ENCODE results near the gene SNX22.

The SNX22 gene

DNA sequence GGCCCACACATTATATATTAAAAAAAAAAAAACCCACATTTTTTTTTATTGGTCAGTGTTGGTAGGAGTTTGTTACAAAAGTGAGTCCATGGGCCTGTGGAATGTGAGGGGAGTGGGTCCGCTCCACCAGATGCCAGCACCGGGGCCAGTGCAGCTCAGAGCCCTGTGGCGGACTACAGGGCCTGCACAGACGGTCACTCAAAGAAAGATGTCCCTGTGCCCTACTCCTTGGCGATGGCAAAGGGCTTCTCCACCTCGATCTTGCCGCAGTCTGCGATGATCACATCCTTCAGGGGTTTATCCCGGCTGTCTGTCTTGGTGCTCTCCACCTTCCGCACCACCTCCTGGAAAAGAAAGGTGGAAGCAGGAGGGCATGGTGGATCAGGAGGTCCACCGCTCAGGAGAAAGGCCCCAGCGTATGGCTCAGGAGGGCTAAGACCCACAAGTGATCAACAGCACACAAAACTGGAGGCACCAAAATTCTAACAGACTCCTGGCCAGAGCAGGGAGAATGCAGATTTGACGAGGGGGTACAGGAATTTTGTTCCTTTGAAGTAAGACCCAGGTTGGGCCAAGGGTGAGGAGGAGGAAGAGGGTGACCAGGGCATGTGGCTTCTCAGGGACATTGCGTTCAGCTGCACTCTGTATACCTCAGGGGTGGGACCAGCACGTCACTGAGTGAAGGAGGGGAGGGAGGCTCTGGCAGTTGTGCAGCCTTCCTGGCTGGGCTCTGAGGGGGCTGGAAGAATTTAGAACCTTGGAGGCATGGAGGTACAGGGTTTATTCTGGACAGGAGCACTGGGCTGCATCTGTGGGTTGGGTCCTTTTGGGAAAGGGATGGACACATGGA lies 4.5 kb downstream of the SNX22 start:
- no peak for DNase-seq (ENCODE audit: low read depth in 2 of 2, low spot score in 1 of 2)

DNA sequence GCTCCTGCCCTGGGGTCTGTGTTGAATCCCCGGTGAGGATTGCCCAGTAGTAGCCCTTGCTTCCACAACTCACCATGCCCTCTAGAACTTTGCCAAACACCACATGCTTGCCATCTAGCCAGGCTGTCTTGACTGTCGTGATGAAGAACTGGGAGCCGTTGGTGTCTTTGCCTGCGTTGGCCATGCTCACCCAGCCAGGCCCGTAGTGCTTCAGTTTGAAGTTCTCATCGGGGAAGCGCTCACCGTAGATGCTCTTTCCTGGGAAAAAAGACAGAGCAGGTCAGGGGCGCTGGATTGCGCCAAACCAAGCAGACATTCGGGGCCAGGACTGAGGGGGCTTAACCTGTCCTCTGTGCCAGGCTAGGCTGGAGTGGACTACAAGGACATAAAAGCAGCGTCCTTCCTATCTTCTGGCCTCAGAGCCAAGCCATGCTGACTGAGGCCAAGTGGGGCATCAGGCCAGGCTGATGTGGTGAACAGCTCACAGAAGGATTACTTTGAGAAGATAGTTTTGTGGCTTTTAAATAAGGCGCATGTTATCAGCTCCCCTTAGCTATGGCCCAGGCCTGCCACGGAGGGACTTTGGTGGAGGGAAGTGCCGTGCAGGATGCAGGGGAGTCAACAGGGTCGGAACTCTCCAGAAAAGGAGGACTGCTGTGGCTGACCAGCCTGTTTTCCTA lies 5.3 kb downstream of the SNX22 start:
- DNase-seq (ENCODE audit: low read depth in 2 of 2, low spot score in 1 of 2) = no peak

DNA sequence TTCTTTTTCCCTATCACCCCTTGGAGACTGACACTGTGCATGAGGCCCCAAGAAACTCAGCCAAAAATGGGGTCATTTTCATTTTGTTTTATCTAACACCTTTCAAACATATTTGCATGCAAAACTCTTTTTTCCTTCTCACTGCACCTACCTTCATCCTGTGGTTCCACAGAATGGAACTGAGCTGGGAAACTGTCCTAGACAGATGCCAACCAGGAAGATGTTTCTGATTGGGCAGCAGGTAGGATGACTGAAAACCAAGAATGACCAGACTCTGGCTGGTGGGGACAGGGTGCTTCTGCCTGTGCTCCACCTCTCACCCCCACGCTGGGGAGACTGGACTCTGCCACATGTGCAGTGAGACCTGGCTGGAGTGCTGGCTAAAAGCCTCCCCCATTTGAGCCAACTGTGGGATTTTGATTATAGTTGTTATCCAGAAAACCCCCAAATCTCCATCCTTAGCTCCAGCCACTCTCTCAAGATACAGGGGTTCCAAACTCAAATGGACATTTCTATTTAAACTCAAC lies 6.1 kb downstream of the SNX22 start:
- DNase-seq (ENCODE audit: low read depth in 2 of 2, low spot score in 1 of 2) = no peak

DNA sequence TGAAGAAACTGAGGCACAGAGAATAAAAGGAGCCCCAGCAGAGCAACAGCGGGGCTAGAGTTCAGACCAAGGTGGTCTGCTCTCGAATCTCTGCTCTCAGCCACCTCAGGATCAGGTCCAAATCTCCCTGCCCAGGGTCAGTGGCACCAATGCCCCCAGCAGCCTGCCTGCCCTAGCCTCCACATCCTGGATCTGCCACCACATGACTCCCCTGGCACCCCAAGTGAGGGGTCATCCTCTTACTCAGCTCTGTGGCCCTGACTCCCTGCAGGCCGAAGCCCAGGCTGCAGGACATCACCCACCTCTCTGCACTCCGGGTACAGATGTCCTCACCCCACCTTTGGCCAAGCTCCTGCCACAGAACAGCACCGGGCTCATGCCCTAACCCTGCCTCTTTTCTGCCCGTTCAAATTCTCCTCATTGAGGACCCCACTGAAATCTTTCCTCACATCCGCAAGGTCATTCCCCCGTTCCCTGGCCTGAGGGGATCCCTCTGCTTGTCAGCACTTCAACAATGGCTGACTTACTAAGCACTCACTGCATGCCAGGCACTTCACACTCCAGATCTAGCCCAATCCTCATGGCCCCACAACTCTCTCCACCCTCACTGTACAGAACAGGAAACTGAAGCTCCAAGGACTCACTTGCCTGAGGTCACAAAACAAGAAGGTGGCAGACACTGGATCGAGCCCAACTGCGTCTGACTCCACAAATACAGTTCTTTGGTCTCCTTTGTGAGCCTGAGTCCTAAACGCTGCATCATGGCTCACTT lies 7.0 kb downstream of the SNX22 start:
- no peak for DNase-seq (ENCODE audit: low read depth in 2 of 2, low spot score in 1 of 2)

DNA sequence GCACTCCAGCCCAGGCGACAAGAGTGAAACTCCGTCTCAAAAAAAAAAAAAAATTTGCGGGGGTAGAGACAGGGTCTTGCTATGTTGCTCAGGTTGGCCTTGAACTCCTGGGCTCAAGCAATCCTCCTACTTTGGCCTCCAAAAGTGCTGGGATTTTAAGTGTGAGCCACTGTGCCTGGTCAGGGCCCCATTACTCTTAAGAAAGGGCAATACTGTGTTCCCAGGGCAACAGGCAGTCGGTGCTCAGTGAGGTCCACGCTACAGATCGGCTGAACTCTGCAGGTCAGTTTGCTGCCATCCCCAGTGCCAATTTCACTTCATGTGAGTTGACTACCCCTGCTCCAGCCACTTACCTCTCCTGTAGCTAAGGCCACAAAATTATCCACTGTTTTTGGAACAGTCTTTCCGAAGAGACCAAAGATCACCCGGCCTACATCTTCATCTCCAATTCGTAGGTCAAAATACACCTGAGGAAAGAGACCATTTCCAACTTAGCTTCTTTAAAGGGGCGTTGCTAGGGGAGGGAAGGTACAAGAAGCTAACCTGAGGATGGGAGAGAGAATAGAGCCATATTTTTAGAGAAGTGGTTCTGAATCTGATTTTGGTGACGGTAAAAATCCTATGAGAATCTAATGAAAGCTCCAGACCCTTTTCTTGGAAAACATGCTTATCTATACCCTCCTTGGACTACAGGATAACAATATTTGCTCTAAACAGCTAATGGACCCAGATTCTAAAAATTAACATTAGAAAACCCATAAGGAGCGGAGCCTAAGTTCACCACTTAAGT lies 10.4 kb downstream of the SNX22 start:
- no peak for DNase-seq (ENCODE audit: low read depth in 2 of 2, low spot score in 1 of 2)

DNA sequence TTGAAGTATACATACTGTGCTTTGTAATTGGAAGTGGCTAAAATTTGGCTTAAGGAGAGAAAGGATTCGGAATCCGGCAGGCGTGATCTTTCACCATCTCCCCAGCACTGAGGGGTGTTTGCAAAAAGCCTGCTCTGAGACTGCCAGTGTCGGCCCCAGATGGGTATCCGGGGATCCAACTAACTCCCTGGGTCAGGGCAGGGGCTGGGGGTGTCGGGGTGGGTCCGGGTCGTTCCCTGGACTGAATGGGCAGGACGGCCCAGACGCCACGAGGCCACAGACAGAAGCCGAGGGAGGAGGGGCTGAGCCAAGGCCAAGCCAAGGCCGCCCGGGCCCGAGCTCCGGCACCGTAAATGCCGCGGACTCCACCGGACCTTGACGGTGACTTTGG lies 10.9 kb downstream of the SNX22 start:
- no peak for DNase-seq (ENCODE audit: low read depth in 2 of 2, low spot score in 1 of 2)

DNA sequence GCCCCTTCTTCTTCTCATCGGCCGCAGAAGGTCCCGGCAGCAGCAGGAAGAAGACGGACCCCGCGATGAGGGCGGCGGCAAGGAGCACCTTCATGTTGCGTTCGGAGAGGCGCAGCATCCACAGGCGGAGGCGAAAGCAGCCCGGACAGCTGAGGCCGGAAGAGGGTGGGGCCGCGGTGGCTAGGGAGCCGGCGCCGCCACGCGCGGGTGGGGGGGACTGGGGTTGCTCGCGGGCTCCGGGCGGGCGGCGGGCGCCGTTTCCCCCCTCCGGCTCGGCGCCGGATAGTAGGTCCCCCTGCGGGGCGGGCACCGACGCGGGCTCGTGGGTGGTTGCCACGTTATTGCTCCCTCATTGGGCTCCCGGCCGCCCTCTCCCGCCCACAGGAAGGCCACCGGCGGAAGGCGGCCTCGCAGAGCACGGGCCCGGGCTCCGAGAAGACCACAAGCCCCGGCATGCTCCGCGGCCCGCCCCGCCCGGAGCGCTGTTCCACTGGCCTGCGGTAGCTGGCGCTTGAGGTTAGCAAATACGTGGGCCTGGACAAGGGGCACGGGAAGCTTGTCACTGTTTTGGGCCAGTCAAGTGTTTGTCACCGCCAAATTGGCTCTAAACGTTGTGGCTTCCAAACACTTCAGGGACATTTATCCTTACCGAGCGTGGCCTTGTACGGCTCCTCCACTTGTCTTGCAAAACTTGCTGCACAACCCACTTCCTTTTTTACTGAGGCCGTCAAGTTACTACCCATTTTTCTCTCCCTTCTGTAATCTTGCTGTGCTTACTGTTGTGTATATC lies 11.5 kb downstream of the SNX22 start, which contains the start of gene PPIB:
TSS of gene PPIB (minus strand) at position 154 of the 790 bp plus-strand sequence. CDS start at position 118, 36 bp downstream.
- DNase-seq (ENCODE audit: low read depth in 2 of 2, low spot score in 1 of 2) = peak; percentile 90

DNA sequence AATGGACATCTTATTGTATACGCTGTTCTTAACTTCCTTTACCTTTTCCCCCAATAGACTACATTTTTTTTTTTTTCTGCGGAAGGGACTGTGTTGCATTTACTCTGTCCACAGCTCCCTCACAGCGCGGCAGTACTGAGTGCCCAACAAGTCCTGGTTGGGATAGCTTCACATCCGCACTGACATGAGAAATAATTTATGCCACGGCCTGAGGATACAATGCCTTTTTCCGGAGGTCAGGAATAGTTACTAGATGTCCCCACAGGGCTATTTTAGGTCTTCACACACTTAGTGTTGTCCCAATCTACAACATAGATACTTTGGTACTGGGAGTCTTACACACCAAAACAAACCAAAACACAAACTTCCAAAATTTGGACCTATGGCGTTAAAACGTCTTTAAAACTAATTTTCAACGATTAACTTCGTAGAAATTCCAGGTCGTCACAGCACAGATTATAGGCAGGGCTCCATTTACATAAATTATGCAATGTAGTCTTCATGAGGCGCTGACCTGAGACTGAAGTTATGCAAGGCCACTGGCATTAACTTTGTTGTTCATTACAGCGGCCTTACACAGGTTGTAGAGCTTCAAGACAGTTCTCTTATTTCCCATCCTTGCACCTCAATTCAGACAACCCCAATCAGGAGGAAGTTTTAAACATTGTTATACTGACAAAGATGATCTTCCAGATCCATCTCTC lies 12.3 kb downstream of the SNX22 start:
- DNase-seq (ENCODE audit: low read depth in 2 of 2, low spot score in 1 of 2) = no peak

DNA sequence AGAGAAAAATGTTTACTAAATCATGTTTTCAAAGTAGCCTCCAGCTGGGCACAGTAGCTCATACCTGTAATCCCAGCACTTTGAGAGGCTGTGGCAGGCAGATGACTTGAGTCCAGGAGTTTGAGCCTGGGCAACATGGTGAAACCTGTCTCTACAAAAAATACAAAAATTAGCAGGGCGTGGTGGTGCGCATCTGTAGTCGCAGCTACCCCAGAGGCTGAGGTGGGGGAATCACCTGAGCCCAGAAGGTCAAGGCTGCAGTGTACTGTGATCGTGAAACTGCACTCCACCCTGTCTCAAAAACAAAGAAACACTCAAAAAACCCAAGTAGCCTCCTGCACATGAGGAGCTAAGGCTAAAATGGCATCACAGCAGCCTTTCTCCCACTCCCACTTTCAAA lies 12.9 kb downstream of the SNX22 start:
- DNase-seq (ENCODE audit: low read depth in 2 of 2, low spot score in 1 of 2) = no peak

DNA sequence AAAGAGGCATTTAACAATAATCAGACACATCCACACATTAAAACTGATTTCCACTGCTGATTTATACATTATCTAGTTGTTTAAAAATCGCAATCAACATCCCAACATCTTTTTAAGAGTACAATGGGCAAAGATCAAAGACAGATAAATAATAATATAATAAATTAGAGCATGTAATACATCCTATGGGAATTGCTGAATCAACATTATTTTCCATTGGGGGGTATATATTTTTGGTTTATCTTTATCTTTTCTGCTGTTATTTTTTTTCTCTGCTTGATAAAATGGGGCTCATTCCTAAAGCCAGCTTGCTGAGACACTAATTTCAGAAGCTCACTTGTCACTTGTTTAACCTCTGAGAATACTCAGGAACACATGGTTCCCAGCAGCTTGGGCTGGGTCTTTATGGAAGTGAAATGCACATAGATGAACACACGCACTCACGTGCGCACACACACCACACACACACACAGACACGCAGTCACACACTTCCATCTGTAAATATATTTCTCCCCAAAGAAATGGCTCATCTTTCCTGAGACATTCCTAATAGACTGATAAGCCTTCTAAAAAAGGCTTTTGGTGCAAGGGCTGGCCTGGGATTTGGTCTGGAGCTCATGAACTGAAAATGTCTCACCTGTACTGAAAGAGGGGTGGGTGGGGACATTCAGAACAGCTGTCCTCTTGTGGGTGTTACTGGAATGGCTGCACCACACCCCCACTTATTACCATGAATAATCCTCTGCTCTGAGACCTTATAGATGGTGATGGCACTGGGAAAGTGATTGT lies 14.8 kb downstream of the SNX22 start:
- no peak for DNase-seq (ENCODE audit: low read depth in 2 of 2, low spot score in 1 of 2)

DNA sequence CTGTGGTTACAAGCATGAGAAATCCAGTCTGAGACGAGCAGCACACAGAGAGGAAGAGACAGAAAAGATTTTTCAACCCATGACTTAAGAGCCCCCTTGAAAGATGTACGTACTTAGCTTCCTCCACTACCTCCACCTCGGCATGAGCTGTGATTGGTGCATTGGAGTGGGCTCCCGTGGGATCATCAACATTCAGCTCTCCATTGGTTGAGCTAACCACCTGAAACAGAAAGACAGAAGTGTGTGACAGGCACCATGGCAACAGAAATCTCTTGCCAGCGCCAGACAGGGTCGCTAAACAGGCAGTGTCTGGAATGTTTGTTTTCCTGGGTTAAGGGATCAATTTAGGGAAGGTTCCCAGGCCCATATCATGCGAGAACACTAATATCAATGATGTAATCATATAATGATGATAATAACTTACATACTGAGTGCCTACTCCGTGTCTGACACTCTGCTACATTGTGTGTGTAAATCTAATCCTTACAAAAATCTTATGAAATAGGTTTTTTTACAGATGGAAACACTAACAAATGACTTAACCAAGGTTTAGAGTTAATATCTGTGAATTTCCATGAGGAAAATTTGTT lies 28.8 kb downstream of the SNX22 start:
- DNase-seq (ENCODE audit: low read depth in 2 of 2, low spot score in 1 of 2) = no peak

DNA sequence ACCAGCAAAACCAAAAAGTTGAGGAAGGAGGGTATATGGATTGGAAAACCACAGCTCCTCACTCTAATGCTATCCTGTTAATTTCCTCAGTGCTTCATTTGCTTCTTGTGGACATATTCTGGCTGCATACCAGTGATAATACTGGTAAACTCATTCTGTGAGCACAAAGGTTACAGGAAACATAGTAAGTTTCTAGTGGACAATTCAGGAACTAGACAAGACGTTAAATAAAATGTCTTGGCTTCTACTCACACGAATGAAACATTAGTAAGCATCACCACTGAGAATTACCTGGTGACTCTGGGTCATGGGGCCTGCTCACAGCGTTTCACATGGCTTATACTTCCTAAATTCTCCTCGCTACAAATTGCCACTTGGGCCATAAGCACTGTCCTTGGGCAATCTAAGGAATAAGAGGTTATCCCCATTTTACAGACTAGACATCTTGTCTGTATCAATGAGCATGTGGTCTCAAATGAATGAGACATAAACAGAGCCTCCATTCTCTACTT lies 31.4 kb downstream of the SNX22 start:
- DNase-seq (ENCODE audit: low read depth in 2 of 2, low spot score in 1 of 2) = no peak

DNA sequence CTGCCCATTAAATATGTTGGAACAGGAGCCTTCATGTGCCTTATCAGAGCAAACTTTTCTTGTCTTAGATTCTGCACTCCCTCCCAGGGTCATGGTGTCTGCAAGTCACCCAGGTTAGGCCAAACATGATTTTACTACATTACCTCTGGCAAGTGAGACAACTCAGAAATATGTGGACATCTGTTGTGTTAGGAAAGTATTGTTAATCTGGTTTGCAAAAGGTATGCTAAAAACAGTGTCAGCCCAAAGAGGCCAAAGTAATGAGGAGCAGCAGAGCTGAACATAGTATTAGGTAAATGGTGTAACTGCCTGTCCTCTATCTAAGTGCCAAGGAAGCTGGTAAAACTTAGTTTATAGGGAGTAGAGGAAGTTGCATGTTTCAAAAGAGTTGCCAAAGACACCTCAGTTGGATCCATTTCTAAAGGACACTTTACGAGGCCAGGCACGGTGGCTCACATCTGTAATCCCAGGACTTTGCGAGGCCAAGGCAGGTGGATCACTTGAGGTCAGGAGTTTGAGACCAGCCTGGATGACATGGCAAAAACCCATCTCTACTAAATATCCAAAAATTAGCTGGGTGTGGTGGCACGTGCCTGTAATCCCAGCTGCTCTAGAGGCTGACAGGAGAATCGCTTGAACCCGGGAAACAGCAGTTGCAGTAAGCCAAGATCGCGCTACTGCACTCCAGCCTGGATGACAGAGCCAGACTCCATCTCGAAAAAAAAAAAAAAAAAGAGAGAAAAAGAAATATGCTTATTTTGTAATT lies 33.8 kb downstream of the SNX22 start:
- no peak for DNase-seq (ENCODE audit: low read depth in 2 of 2, low spot score in 1 of 2)

DNA sequence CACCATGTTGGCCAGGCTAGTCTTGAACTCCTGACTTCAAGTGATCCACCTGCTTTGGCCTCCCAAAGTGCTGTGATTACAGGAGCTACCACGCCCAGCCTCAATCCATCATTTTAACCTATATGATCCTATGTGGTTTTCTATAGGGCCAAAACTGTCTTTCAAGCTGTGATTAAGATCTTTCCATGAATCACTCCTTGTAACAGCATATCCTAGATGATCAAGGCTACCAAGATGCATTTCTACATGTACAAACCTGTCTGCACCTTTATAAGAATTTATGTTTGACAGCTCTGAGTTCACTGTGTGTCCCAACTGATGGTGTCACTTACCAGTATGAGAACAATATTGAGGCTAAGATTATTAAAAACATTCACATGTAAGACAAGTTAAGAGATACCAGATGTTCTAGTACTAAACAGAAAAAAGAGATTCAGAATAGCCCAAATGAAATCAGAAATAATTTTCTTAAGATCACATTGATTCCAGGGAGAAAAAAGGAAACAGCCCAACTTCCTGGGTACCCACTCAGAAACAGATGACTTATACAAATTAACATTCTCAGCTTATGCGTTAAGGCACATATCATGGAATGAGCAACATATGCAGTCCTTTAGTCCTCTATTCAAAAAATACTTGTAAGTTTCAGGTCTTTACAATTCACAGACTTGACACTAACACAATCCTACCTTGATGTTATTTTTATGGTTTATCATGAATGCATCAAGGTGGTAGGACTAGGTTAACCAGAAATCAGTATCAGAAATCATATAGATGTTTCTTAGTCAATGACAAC lies 36.1 kb downstream of the SNX22 start:
- DNase-seq (ENCODE audit: low read depth in 2 of 2, low spot score in 1 of 2) = no peak

DNA sequence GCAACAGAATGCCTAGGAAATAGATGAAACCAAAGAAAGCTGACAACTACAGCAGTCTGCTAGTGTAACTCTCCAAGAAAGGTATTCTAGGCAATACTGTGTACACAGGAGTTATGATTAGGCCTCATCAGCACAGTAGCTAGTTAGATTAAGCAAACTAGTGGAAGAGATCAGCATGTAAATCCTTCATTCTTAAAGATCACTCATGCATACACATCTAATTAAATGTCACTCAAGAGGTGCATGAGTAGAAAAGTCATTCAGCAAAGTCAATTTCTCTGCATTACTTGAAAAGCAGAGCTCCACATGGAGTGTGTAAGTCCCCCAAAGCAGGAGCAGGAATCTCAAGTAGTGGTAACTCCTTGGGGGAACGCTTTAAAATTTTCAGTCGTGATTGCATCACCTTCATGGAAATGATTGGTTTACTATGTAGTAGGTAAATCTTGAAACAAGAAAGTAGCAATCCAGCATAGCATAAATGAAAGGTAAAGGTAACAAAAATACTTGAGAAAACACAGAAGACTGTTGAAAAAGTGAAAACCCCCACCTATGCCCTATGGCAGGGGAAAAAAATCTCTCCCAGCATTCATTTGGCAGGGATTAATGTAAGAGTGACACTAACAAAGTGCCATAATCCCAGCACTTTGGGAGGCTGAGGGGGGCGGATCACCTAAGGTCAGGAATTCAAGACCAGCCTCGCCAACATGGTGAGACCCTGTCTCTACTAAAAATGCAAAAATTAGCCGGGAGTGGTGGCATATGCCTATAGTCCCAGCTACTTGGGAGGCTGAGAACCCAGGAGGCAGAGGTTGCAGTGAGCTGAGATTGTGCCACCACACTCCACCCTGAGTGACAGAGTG lies 40.7 kb downstream of the SNX22 start:
- DNase-seq (ENCODE audit: low read depth in 2 of 2, low spot score in 1 of 2) = no peak

All from stimulated activated CD8-positive, alpha-beta memory T cell treated with anti-CD3 and anti-CD28 coated beads, Interleukin-4, amount 100 ng/mL, for 1 hour (primary cell).